ENCODE measurements around the gene EPHB1. TPM values are rescaled to one million over a fixed set of nuclear protein-coding genes. Genes with fewer than 3 reads are reported as not detected.

EPHB1 gene
- total RNA-seq, 4 donors from 2014 or later = 2.6 to 5.3 (median 3.1) TPM; not detected in 1

DNA sequence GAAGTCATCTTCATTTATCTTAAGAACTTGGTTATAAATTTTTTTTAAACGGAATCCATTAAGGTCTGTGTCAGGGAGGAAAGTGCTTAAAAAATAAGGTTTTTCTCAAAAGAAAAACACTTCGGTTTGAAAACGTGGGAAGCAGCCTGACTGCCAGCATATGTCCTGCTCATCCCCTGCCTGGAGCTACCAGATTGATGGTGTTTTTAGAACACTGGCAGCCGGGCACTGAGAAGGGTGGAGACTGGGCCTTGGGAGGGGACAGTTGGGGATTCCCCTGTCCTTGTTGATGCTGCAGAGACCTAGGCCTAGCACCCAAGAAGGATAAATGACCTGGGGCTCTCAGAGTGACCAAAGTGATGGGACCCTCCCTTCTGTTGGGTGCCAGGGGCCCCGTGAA is 296.9 kb downstream of the EPHB1 start:
- H3K27me3 ChIP-seq = no peaks in the 10 kb centered on the region
- intact Hi-C loops (cut with DNase I; ENCODE audit: low total_unique reads) = no loop called here
- TF ChIP-seq, protein P1, sequence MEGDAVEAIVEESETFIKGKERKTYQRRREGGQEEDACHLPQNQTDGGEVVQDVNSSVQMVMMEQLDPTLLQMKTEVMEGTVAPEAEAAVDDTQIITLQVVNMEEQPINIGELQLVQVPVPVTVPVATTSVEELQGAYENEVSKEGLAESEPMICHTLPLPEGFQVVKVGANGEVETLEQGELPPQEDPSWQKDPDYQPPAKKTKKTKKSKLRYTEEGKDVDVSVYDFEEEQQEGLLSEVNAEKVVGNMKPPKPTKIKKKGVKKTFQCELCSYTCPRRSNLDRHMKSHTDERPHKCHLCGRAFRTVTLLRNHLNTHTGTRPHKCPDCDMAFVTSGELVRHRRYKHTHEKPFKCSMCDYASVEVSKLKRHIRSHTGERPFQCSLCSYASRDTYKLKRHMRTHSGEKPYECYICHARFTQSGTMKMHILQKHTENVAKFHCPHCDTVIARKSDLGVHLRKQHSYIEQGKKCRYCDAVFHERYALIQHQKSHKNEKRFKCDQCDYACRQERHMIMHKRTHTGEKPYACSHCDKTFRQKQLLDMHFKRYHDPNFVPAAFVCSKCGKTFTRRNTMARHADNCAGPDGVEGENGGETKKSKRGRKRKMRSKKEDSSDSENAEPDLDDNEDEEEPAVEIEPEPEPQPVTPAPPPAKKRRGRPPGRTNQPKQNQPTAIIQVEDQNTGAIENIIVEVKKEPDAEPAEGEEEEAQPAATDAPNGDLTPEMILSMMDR (IDR thresholded peaks at IDR 0.05) = no peak
- no peak for TF ChIP-seq POLR2A (IDR thresholded peaks at IDR 0.05)
- H3K4me3 ChIP-seq = no peak overlapping the region
- no peaks in the 10 kb centered on the region for H3K4me1 ChIP-seq
- no peaks in the 10 kb centered on the region for H3K36me3 ChIP-seq
- DNase-seq = no peak
- no peak overlapping the region for H3K27ac ChIP-seq
- no peaks in the 10 kb centered on the region for H3K9me3 ChIP-seq

DNA sequence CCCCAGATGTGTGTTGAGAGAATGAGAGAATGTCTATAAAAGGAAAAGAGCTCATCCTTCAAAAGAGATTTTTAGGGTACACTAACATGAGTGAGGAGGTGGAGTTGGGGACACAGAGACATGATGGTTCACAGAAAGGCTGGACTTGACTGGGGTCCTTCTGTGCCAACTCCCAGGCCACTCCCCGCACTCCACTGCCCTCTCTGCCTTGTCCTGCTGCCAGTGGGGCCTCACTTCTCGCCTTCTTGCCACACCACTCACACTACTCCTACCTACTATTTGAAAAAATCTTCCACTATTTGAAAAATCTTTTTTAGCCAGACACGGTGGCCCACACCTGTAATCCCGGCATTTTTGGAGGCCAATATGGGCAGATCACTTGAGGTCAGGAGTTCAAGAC is 298.1 kb downstream of the EPHB1 start:
- no peaks in the 10 kb centered on the region for H3K9me3 ChIP-seq
- no peaks in the 10 kb centered on the region for H3K36me3 ChIP-seq
- no peak overlapping the region for H3K4me3 ChIP-seq
- no peaks in the 10 kb centered on the region for H3K4me1 ChIP-seq
- DNase-seq = no peak
- TF ChIP-seq, protein P1 (IDR thresholded peaks at IDR 0.05) = no peak
- no peak for TF ChIP-seq POLR2A (IDR thresholded peaks at IDR 0.05)
- no peaks in the 10 kb centered on the region for H3K27me3 ChIP-seq
- intact Hi-C loops (cut with DNase I; ENCODE audit: low total_unique reads) = no loop called here
- no peak overlapping the region for H3K27ac ChIP-seq

DNA sequence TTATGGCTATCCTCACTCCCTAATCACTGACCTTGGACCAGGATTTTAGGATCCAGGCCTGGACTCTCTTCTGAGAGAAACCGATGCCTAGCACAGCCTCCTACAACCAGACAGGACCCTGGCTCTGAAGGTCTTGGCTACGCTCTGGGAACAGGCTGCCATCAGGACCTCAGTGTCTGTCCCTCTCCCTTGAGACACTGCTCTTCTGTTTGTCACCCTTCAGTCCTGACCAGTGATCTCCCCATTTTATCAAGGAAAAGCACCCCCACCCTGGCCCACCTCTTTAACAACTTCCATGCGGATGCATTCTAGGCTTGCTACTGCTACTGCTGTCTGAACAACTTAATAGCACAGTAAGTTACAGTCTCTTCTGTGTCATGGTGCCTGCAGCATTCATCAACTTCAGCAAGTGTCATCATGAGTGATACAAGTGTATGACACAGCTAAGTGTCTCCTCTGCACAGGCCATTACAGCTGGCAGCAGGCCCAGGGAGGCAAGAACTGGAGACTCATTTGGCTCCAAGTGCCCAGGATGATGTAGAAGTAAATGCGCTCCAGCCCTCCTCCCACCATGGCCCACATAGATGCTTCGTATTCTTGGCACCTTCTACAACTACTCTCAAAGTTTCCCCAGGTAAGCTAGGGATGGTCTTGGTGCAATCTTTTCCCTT is 302.4 kb downstream of the EPHB1 start:
- H3K4me1 ChIP-seq = no peaks in the 10 kb centered on the region
- no peak for DNase-seq

DNA sequence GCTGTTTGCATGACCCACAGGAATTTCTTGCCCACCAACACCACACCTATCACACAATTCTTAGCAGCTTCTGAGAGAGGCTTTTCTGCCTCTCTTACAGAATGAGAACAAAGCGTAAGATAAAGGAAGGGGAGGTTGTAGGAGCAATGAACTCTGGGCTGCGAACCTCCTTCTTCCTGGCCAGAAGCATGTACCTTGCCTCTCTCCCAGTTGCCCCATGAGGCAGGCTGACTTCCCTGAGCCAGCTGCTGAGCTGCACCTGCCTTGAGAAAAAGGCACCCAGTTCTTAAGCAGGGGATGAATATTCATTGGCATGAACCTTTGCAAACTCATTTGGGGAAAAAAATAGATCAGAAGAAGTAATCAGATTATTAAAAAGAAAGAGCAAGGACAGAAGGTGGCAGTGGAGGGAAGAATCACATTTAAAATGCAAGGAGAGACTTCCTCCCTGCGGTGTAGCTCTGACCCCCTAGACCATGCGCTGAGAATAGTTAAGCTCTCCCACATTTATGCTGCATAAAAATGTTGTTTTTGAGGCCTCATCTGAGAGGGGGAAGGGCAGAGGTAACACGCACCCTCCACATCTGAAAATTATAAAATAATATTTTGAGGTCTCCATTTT is 304.8 kb downstream of the EPHB1 start:
- Histone ChIP-seq H3K4me1 (no peaks in the 10 kb centered on the region), H3K27me3 (no peaks in the 10 kb centered on the region), H3K36me3 (no peaks in the 10 kb centered on the region), H3K4me3 (no peak overlapping the region), H3K27ac (no peak overlapping the region), H3K9me3 (no peaks in the 10 kb centered on the region)
- intact Hi-C loops (cut with DNase I; ENCODE audit: low total_unique reads) = no loop called here
- no peak for DNase-seq
- TF ChIP-seq POLR2A (IDR thresholded peaks at IDR 0.05) = no peak
- TF ChIP-seq, protein P1 (IDR thresholded peaks at IDR 0.05) = no peak

More for the DNA sequence above, 302.4 kb downstream of the EPHB1 start:
- Histone ChIP-seq H3K27ac (no peak overlapping the region), H3K4me3 (no peak overlapping the region), H3K9me3 (no peaks in the 10 kb centered on the region), H3K27me3 (no peaks in the 10 kb centered on the region), H3K36me3 (no peaks in the 10 kb centered on the region)
- intact Hi-C loops (cut with DNase I; ENCODE audit: low total_unique reads) = no loop called here
- TF ChIP-seq, protein P1 (IDR thresholded peaks at IDR 0.05) = no peak
- TF ChIP-seq POLR2A (IDR thresholded peaks at IDR 0.05) = no peak

DNA sequence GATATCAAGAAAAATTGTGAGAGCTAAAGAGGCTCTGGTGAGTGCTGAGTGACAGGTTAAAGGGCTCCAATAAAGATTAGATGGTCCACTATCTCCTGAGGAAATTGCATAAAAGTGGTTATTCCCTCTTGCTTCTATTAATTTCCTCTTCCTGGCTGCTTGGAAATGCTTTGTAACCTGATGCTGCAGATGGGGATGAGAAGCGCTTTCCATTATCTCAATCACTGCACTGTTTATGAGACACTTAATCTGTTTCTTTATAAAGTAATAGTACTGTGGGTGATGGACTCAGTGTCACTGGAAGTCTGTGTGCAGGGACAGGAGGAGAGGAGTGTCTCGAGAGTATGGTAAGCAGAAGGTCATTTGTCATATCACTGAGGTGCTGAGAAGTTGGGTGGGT is 305.3 kb downstream of the EPHB1 start:
- intact Hi-C loops (cut with DNase I; ENCODE audit: low total_unique reads) = no loop called here
- Histone ChIP-seq H3K27me3 (no peaks in the 10 kb centered on the region), H3K36me3 (no peaks in the 10 kb centered on the region), H3K9me3 (no peaks in the 10 kb centered on the region), H3K4me3 (no peak overlapping the region), H3K27ac (no peak overlapping the region), H3K4me1 (no peaks in the 10 kb centered on the region)
- no peak for DNase-seq
- TF ChIP-seq, protein P1 (IDR thresholded peaks at IDR 0.05) = no peak
- TF ChIP-seq POLR2A (IDR thresholded peaks at IDR 0.05) = no peak

Data from uterus (tissue), 4 donors.